ENCODE results near the gene SAFB2.

Gene SAFB2

GRCh38 chr19:5590151-5590864 lies 32.3 kb downstream of the SAFB2 start:
- no peaks in the 10 kb centered on the region for H3K4me1 ChIP-seq
- no peaks in the 10 kb centered on the region for H3K27me3 ChIP-seq (ENCODE audit: low read depth)
- no peaks in the 10 kb centered on the region for H3K9me3 ChIP-seq
- in situ Hi-C loops (cut with MboI; ENCODE audit: low sequenced_read_pairs) = no loop called here
- peaks cover 85% of the 10 kb centered on the region for H3K36me3 ChIP-seq (replicated peaks)
- no peak overlapping the region for H3K4me3 ChIP-seq
- no peak for DNase-seq (ENCODE audit: low spot score in 2 of 2)

- no peaks in the 10 kb centered on the region for H3K4me1 ChIP-seq
- no peaks in the 10 kb centered on the region for H3K9me3 ChIP-seq
- in situ Hi-C loops (cut with MboI; ENCODE audit: low sequenced_read_pairs) = no loop called here
- no peaks in the 10 kb centered on the region for H3K27me3 ChIP-seq (ENCODE audit: low read depth)
- no peak for DNase-seq (ENCODE audit: low spot score in 2 of 2)
- no peak overlapping the region for H3K4me3 ChIP-seq
- peaks cover 80% of the 10 kb centered on the region for H3K36me3 ChIP-seq (replicated peaks)
These were observed 33.5 kb downstream of the SAFB2 start for GRCh38 chr19:5588906-5589676.

- Histone ChIP-seq H3K36me3 (replicated peaks) (peaks cover 73% of the 10 kb centered on the region), H3K4me3 (no peak overlapping the region), H3K27me3 (ENCODE audit: low read depth) (no peaks in the 10 kb centered on the region), H3K9me3 (no peaks in the 10 kb centered on the region), H3K4me1 (no peaks in the 10 kb centered on the region)
- in situ Hi-C loops (cut with MboI; ENCODE audit: low sequenced_read_pairs) = no loop called here
- no peak for DNase-seq (ENCODE audit: low spot score in 2 of 2)
These were observed 34.1 kb downstream of the SAFB2 start for GRCh38 chr19:5588441-5588840.

- Histone ChIP-seq H3K27me3 (ENCODE audit: low read depth) (no peaks in the 10 kb centered on the region), H3K9me3 (no peaks in the 10 kb centered on the region), H3K4me3 (no peak overlapping the region), H3K4me1 (no peaks in the 10 kb centered on the region), H3K36me3 (replicated peaks) (peaks cover 66% of the 10 kb centered on the region)
- in situ Hi-C loops (cut with MboI; ENCODE audit: low sequenced_read_pairs) = no loop called here
- no peak for DNase-seq (ENCODE audit: low spot score in 2 of 2)
These were observed 34.9 kb downstream of the SAFB2 start for GRCh38 chr19:5587661-5588060.

- in situ Hi-C loops (cut with MboI; ENCODE audit: low sequenced_read_pairs) = no loop called here
These were observed 35.5 kb downstream of the SAFB2 start for GRCh38 chr19:5587071-5587455.

GRCh38 chr19:5586300-5587070 lies 36.1 kb downstream of the SAFB2 start:
- DNase-seq (ENCODE audit: low spot score in 2 of 2) = no peak
- Histone ChIP-seq H3K27me3 (ENCODE audit: low read depth) (no peaks in the 10 kb centered on the region), H3K9me3 (no peaks in the 10 kb centered on the region), H3K4me1 (no peaks in the 10 kb centered on the region), H3K36me3 (replicated peaks) (peaks cover 58% of the 10 kb centered on the region), H3K4me3 (no peak overlapping the region)
- in situ Hi-C loops (cut with MboI; ENCODE audit: low sequenced_read_pairs) = no loop called here

More at GRCh38 chr19:5587071-5587455, 35.5 kb downstream of the SAFB2 start:
- no peak for DNase-seq (ENCODE audit: low spot score in 2 of 2)
- Histone ChIP-seq H3K4me1 (no peaks in the 10 kb centered on the region), H3K4me3 (no peak overlapping the region), H3K9me3 (no peaks in the 10 kb centered on the region), H3K27me3 (ENCODE audit: low read depth) (no peaks in the 10 kb centered on the region), H3K36me3 (replicated peaks) (peaks cover 62% of the 10 kb centered on the region)

- no peaks in the 10 kb centered on the region for H3K27me3 ChIP-seq (ENCODE audit: low read depth)
- no peaks in the 10 kb centered on the region for H3K9me3 ChIP-seq
- no peak for DNase-seq (ENCODE audit: low spot score in 2 of 2)
- H3K4me3 ChIP-seq = no peak overlapping the region
- no peaks in the 10 kb centered on the region for H3K4me1 ChIP-seq
- peaks cover 52% of the 10 kb centered on the region for H3K36me3 ChIP-seq (replicated peaks)
- in situ Hi-C loops (cut with MboI; ENCODE audit: low sequenced_read_pairs) = no loop called here
These were observed 36.9 kb downstream of the SAFB2 start for GRCh38 chr19:5585461-5586299.

GRCh38 chr19:5580161-5580571 lies 42.4 kb downstream of the SAFB2 start:
- H3K36me3 ChIP-seq (replicated peaks) = peaks cover 7% of the 10 kb centered on the region
- H3K4me1 ChIP-seq = peaks cover 4% of the 10 kb centered on the region
- H3K27me3 ChIP-seq (ENCODE audit: low read depth) = no peaks in the 10 kb centered on the region
- in situ Hi-C loops (cut with MboI; ENCODE audit: low sequenced_read_pairs) = no loop called here
- no peaks in the 10 kb centered on the region for H3K9me3 ChIP-seq
- no peak for DNase-seq (ENCODE audit: low spot score in 2 of 2)
- H3K4me3 ChIP-seq = no peak overlapping the region

- Histone ChIP-seq H3K4me3 (no peak overlapping the region), H3K27me3 (ENCODE audit: low read depth) (no peaks in the 10 kb centered on the region), H3K9me3 (no peaks in the 10 kb centered on the region), H3K36me3 (replicated peaks) (peaks cover 5% of the 10 kb centered on the region), H3K4me1 (peaks cover 4% of the 10 kb centered on the region)
- in situ Hi-C loops (cut with MboI; ENCODE audit: low sequenced_read_pairs) = loop anchor here (10.0 kb wide), 1 partner anchor 545 kb away; no protein-coding TSS in a partner anchor
- DNase-seq (ENCODE audit: low spot score in 2 of 2) = no peak
These were observed 42.9 kb downstream of the SAFB2 start for GRCh38 chr19:5579697-5580096.

- Histone ChIP-seq H3K4me1 (peaks cover 4% of the 10 kb centered on the region), H3K9me3 (no peaks in the 10 kb centered on the region), H3K36me3 (replicated peaks) (peaks cover 3% of the 10 kb centered on the region), H3K27me3 (ENCODE audit: low read depth) (no peaks in the 10 kb centered on the region), H3K4me3 (no peak overlapping the region)
- no peak for DNase-seq (ENCODE audit: low spot score in 2 of 2)
- in situ Hi-C loops (cut with MboI; ENCODE audit: low sequenced_read_pairs) = loop anchor here (10.0 kb wide), 1 partner anchor 544 kb away; no protein-coding TSS in a partner anchor
These were observed 43.3 kb downstream of the SAFB2 start for GRCh38 chr19:5579286-5579685.

- peak; percentile 60 to 87 for DNase-seq (ENCODE audit: low spot score in 2 of 2)
- in situ Hi-C loops (cut with MboI; ENCODE audit: low sequenced_read_pairs) = loop anchor here (10.0 kb wide), 1 partner anchor 543 kb away; no protein-coding TSS in a partner anchor
- no peaks in the 10 kb centered on the region for H3K27me3 ChIP-seq (ENCODE audit: low read depth)
- peaks cover 4% of the 10 kb centered on the region for H3K4me1 ChIP-seq
- H3K4me3 ChIP-seq = peak overlapping the region; percentile 12
- peaks cover 3% of the 10 kb centered on the region for H3K36me3 ChIP-seq (replicated peaks)
- no peaks in the 10 kb centered on the region for H3K9me3 ChIP-seq
These were observed 44.3 kb downstream of the SAFB2 start for GRCh38 chr19:5578097-5578846.

- no peak overlapping the region for H3K4me3 ChIP-seq
- H3K4me1 ChIP-seq = peaks cover 9% of the 10 kb centered on the region
- in situ Hi-C loops (cut with MboI; ENCODE audit: low sequenced_read_pairs) = loop anchor here (10.0 kb wide), 1 partner anchor 541 kb away; no protein-coding TSS in a partner anchor
- no peaks in the 10 kb centered on the region for H3K9me3 ChIP-seq
- DNase-seq (ENCODE audit: low spot score in 2 of 2) = no peak
- no peaks in the 10 kb centered on the region for H3K27me3 ChIP-seq (ENCODE audit: low read depth)
- no peaks in the 10 kb centered on the region for H3K36me3 ChIP-seq (replicated peaks)
These were observed 47.0 kb downstream of the SAFB2 start for GRCh38 chr19:5575590-5575989.
